ENCODE measurements around the gene SLC12A8.

- TF ChIP-seq CTCF (conservative IDR thresholded peaks at IDR 0.05 in 1 of 2, IDR thresholded peaks at IDR 0.05 in 1 of 2; ENCODE audit: low read depth in 1 of 2, low read length in 2 of 2) (no peak), EZH2 (IDR thresholded peaks at IDR 0.05; ENCODE audit: low read length, missing control alignments) (no peak)
Measured at GRCh38 chr3:125206934-125207333, 5.6 kb downstream of the SLC12A8 start.
